NAMALWA (cell line): Measurements from ENCODE around the gene SAMD4A.

Source experiments
- DNase-seq: peaks from one replicate; pipeline ENCODE4 v3.0.0-alpha.2; 2015; ENCODE audit warnings: low spot score

The SAMD4A gene

GRCh38 chr14:54836231-54836630 is 269.3 kb downstream of the SAMD4A start:
- DNase-seq: no peak

GRCh38 chr14:54837508-54838149 is 270.7 kb downstream of the SAMD4A start:
- no peak for DNase-seq

GRCh38 chr14:54838931-54839512 is 272.1 kb downstream of the SAMD4A start:
- DNase-seq: no peak

GRCh38 chr14:54839701-54840119 is 272.8 kb downstream of the SAMD4A start:
- DNase-seq: no peak

- DNase-seq: no peak
Observed at GRCh38 chr14:54840336-54840735, 273.4 kb downstream of the SAMD4A start.

GRCh38 chr14:54840798-54841197 is 273.9 kb downstream of the SAMD4A start:
- no peak for DNase-seq
